NCI-H2227 (cell line): Measurements from ENCODE around the gene BCL2L11.

Source experiments
- DNase-seq: peaks from one replicate; lab custom pipeline; 2025; ENCODE audit not compliant: unreplicated experiment; lab: John Stamatoyannopoulos, UW

The BCL2L11 gene

GRCh38 chr2:111117598-111118480 is 2.9 kb upstream of the BCL2L11 start:
- peak; percentile 25 for DNase-seq

GRCh38 chr2:111118481-111118980 is 2.2 kb upstream of the BCL2L11 start:
- DNase-seq, result no peak

- DNase-seq, result no peak
Measured at GRCh38 chr2:111118981-111119821, 1.5 kb upstream of the BCL2L11 start.

- no peak for DNase-seq
Measured at GRCh38 chr2:111119822-111120252, 877 bp upstream of the BCL2L11 start.

- peak; percentile 66 for DNase-seq
Measured at GRCh38 chr2:111121028-111121827, 514 bp downstream of the BCL2L11 start.

- peak; percentile 96 for DNase-seq
Measured at GRCh38 chr2:111121828-111122630, 1.3 kb downstream of the BCL2L11 start.

- peak; percentile 72 for DNase-seq
Measured at GRCh38 chr2:111122631-111123421, 2.1 kb downstream of the BCL2L11 start.

GRCh38 chr2:111123751-111124150 is 3.0 kb downstream of the BCL2L11 start:
- no peak for DNase-seq

- no peak for DNase-seq
Measured at GRCh38 chr2:111126581-111126980, 5.9 kb downstream of the BCL2L11 start.

GRCh38 chr2:111127351-111127750 is 6.6 kb downstream of the BCL2L11 start:
- DNase-seq, result peak; percentile 75

- DNase-seq, result no peak
Measured at GRCh38 chr2:111128096-111128495, 7.4 kb downstream of the BCL2L11 start.

- no peak for DNase-seq
Measured at GRCh38 chr2:111133603-111134002, 12.9 kb downstream of the BCL2L11 start.

GRCh38 chr2:111134055-111134454 is 13.3 kb downstream of the BCL2L11 start:
- no peak for DNase-seq

- DNase-seq, result no peak
Measured at GRCh38 chr2:111135237-111135909, 14.7 kb downstream of the BCL2L11 start.

- no peak for DNase-seq
Measured at GRCh38 chr2:111135910-111136297, 15.2 kb downstream of the BCL2L11 start.

- DNase-seq, result no peak
Measured at GRCh38 chr2:111138839-111139238, 18.1 kb downstream of the BCL2L11 start.

- no peak for DNase-seq
Measured at GRCh38 chr2:111139637-111140317, 19.1 kb downstream of the BCL2L11 start.

GRCh38 chr2:111140815-111141214 is 20.1 kb downstream of the BCL2L11 start:
- DNase-seq, result no peak
